ENCODE results near the gene DPH3. TPM values are rescaled to one million over a fixed set of nuclear protein-coding genes. Genes with fewer than 3 reads are reported as not detected.

Gene DPH3
- total and polyA plus RNA-seq, 2 experiments from 2014 or later, result 15.3 to 84.3 TPM

- no peak for TF ChIP-seq JUNB (IDR thresholded peaks at IDR 0.05; ENCODE audit: unreplicated experiment)
- TF ChIP-seq CTCF (conservative IDR thresholded peaks at IDR 0.05; ENCODE audit: low read depth in 2 of 2), result no peak
- TF ChIP-seq ZNF114 (CRISPR knock-in tag; IDR thresholded peaks at IDR 0.05), result no peak
- no peak for TF ChIP-seq CREB1 (CRISPR knock-in tag; IDR thresholded peaks at IDR 0.05; ENCODE audit: low read depth)
- TF ChIP-seq ZNF462 (CRISPR knock-in tag; IDR thresholded peaks at IDR 0.05), result no peak
- no peak for TF ChIP-seq STAT1 (IDR thresholded peaks at IDR 0.05; ENCODE audit: unreplicated experiment)
- TF ChIP-seq ETS1 (IDR thresholded peaks at IDR 0.05), result no peak
- TF ChIP-seq POLR2AphosphoS5 (IDR thresholded peaks at IDR 0.05; ENCODE audit: low read depth), result no peak
- no peak for TF ChIP-seq ZNF331 (CRISPR knock-in tag; IDR thresholded peaks at IDR 0.05; ENCODE audit: low read depth)
- TF ChIP-seq EZH2 (IDR thresholded peaks at IDR 0.05; ENCODE audit: low read depth, unreplicated experiment), result no peak
- no peaks in the 10 kb centered on the region for H3K9me2 ChIP-seq (ENCODE audit: insufficient read depth)
- ATAC-seq (no peak), DNase-seq (ENCODE audit: low spot score) (no peak)
- no peaks in the 10 kb centered on the region for H3K27me3 ChIP-seq (ENCODE audit: insufficient read depth)
- H3K27ac ChIP-seq (ENCODE audit: low read depth), result no peak overlapping the region
- no peaks in the 10 kb centered on the region; the same call in 1 of the 2 replicates for H4K20me1 ChIP-seq (replicated peaks; ENCODE audit: insufficient read depth)
- H2AFZ ChIP-seq, result no peak overlapping the region
- peaks cover 20% of the 10 kb centered on the region for H3K4me1 Mint-ChIP-seq
- no peaks in the 10 kb centered on the region for H3K4me1 ChIP-seq (ENCODE audit: insufficient read depth)
- H3K9me3 Mint-ChIP-seq, result no peaks in the 10 kb centered on the region
- H3K27ac Mint-ChIP-seq, result no peak overlapping the region
- H3K36me3 Mint-ChIP-seq (ENCODE audit: low read depth), result peaks cover 18% of the 10 kb centered on the region
- H3K27me3 Mint-ChIP-seq (ENCODE audit: insufficient read depth, low read depth, poor library complexity), result peaks cover 2% of the 10 kb centered on the region
- H3K4me3 ChIP-seq, result no peak overlapping the region
- no peaks in the 10 kb centered on the region for H3K79me2 ChIP-seq (replicated peaks; ENCODE audit: insufficient read depth)
- H3K36me3 ChIP-seq (ENCODE audit: insufficient read depth), result no peaks in the 10 kb centered on the region
- no peak overlapping the region for H3K4me2 ChIP-seq
- H3K4me3 Mint-ChIP-seq, result no peak overlapping the region
- H3F3A ChIP-seq (replicated peaks; ENCODE audit: low read depth), result no peaks in the 10 kb centered on the region
These were observed 44.8 kb upstream of the DPH3 start for GRCh38 chr3:16309558-16309957.
